Right lobe of liver (tissue), 4 donors: Measurements from ENCODE around the gene NDUFA8.

Source experiments
- CTCF ChIP-seq, 4 donors: fragments of 200-600 bp in 3 of 4; fragments of 450-650 bp in 1 of 4; IDR thresholded peaks; one replicate each; pipeline versions ENCODE4 v1.5.1 to v1.8.0; 2016 to 2022; ENCODE audit warnings: antibody characterized with exemption in 4 of 4, mild to moderate bottlenecking in 2 of 4
- POLR2A ChIP-seq: fragments of 450-650 bp; IDR thresholded peaks from one replicate; pipeline ENCODE4 v1.6.1; 2017; ENCODE audit warnings: antibody characterized with exemption, mild to moderate bottlenecking
- donor health status: DM: no; HTN: no; CAD: no.
- donor health status: DM: no; HTN: no; CAD: no.
- donor health status: DM: no; HTN: yes; CAD: no.

GRCh38 chr9:122197426-122197825, 37.8 kb upstream of the NDUFA8 start:
- no peak for TF ChIP-seq CTCF (IDR thresholded peaks at IDR 0.05)
- TF ChIP-seq POLR2A: no peak
